ENCODE data around the gene DPY30.

- TF ChIP-seq CTCF (conservative IDR thresholded peaks at IDR 0.05) (no peak), ZFX (IDR thresholded peaks at IDR 0.05) (no peak)
Observed at GRCh38 chr2:31998731-31999383, 40.7 kb downstream of the DPY30 start.
